GM21529 (cell line): ENCODE results near the gene THBS3.
"Not testable (repeated sequence)": the region's sequence is repeated elsewhere in the genome, so short reads cannot be mapped to it uniquely, and the experiment has no call there.

Source experiments
- ATAC-seq: cut with Tn5 transposase; IDR thresholded peaks from one replicate; pipeline ENCODE4 v1.9.1; 2021; ENCODE audit not compliant: unreplicated experiment

THBS3 gene

GRCh38 chr1:155235375-155235774 lies 27.7 kb upstream of the THBS3 start:
- ATAC-seq: not testable (repeated sequence)

GRCh38 chr1:155233502-155233901 lies 25.8 kb upstream of the THBS3 start:
- not testable (repeated sequence) for ATAC-seq

GRCh38 chr1:155232001-155232978 lies 24.6 kb upstream of the THBS3 start:
- not testable (repeated sequence) for ATAC-seq

- not testable (repeated sequence) for ATAC-seq
Observed at GRCh38 chr1:155231302-155231701, 23.6 kb upstream of the THBS3 start.

GRCh38 chr1:155228096-155228427 lies 20.4 kb upstream of the THBS3 start:
- no peak for ATAC-seq

GRCh38 chr1:155227261-155228095 lies 19.8 kb upstream of the THBS3 start:
- ATAC-seq: peak; percentile 84

GRCh38 chr1:155226910-155227260 lies 19.2 kb upstream of the THBS3 start:
- ATAC-seq: peak; percentile 27

- ATAC-seq: peak; percentile 38
Observed at GRCh38 chr1:155226188-155226909, 18.7 kb upstream of the THBS3 start.

GRCh38 chr1:155225404-155225759 lies 17.7 kb upstream of the THBS3 start:
- not testable (repeated sequence) for ATAC-seq

- no peak for ATAC-seq
Observed at GRCh38 chr1:155223047-155223446, 15.3 kb upstream of the THBS3 start.

- not testable (repeated sequence) for ATAC-seq
Observed at GRCh38 chr1:155220211-155220965, 12.7 kb upstream of the THBS3 start.

- ATAC-seq: no peak
Observed at GRCh38 chr1:155219592-155220031, 11.9 kb upstream of the THBS3 start.

GRCh38 chr1:155218854-155219591 lies 11.3 kb upstream of the THBS3 start:
- ATAC-seq: no peak

- not testable (repeated sequence) for ATAC-seq
Observed at GRCh38 chr1:155214702-155215101, 7.0 kb upstream of the THBS3 start.

- ATAC-seq: not testable (repeated sequence)
Observed at GRCh38 chr1:155212051-155212440, 4.3 kb upstream of the THBS3 start.

- not testable (repeated sequence) for ATAC-seq
Observed at GRCh38 chr1:155211381-155212050, 3.8 kb upstream of the THBS3 start.

- ATAC-seq: no peak
Observed at GRCh38 chr1:155210314-155211104, 2.8 kb upstream of the THBS3 start.

- no peak for ATAC-seq
Observed at GRCh38 chr1:155209312-155209721, 1.6 kb upstream of the THBS3 start.
